HepG2 (cell line): ENCODE results near the gene RAB1B. TPM values are rescaled to one million over a fixed set of nuclear protein-coding genes. Genes with fewer than 3 reads are reported as not detected.

ENCODE experiments used
- MXI1 ChIP-seq: IDR thresholded peaks from 3 replicates; pipeline ENCODE4 v1.6.1; 2012; ENCODE audit warnings: low read depth, low read length, inconsistent platforms, borderline replicate concordance
- RARA ChIP-seq: IDR thresholded peaks from 2 replicates; pipeline ENCODE4 v1.6.1; 2016; ENCODE audit warnings: missing genetic modification reagents, missing compliant biosample characterization
- SNAPC4 ChIP-seq: sonication (generic); formaldehyde crosslinking; IDR thresholded peaks from 2 replicates; pipeline ENCODE4 v1.4.0; 2020; ENCODE audit warnings: mild to moderate bottlenecking, missing genetic modification reagents
- THAP9 ChIP-seq: sonication (generic); formaldehyde crosslinking; IDR thresholded peaks from 2 replicates; pipeline ENCODE4; 2020; ENCODE audit warnings: missing genetic modification reagents, mild to moderate bottlenecking, borderline replicate concordance
- TSC22D2 ChIP-seq: sonication (generic); formaldehyde crosslinking; IDR thresholded peaks from 2 replicates; pipeline ENCODE4 v1.5.1; 2020; ENCODE audit warnings: missing genetic modification reagents, mild to moderate bottlenecking, borderline replicate concordance
- ZGPAT ChIP-seq: IDR thresholded peaks from 2 replicates; pipeline ENCODE4 v1.6.1; 2016; ENCODE audit warnings: mild to moderate bottlenecking
- ZHX2 ChIP-seq, 2 experiments: sonication (generic) in 1 of 2; formaldehyde crosslinking in 1 of 2; IDR thresholded peaks; 2 replicates each; pipeline versions ENCODE4 v1.6.1 to v1.9.0; 2014 to 2022; ENCODE audit warnings: antibody characterized with exemption in 1 of 2, borderline replicate concordance in 1 of 2, inconsistent platforms in 1 of 2, low read depth in 1 of 2, missing genetic modification reagents in 1 of 2
- ZNF12 ChIP-seq: sonication (generic); formaldehyde crosslinking; IDR thresholded peaks from 2 replicates; pipeline ENCODE4 v1.5.0; 2020; ENCODE audit warnings: missing genetic modification reagents
- ZNF510 ChIP-seq: sonication (generic); formaldehyde crosslinking; IDR thresholded peaks from 2 replicates; pipeline ENCODE4 v1.4.0; 2020; ENCODE audit warnings: low read depth, mild to moderate bottlenecking, missing genetic modification reagents
- ZSCAN25 ChIP-seq: sonication (generic); formaldehyde crosslinking; IDR thresholded peaks from 2 replicates; pipeline ENCODE4 v1.8.0; 2022; ENCODE audit warnings: mild to moderate bottlenecking, missing genetic modification reagents
- ZZZ3 ChIP-seq: sonication (generic); formaldehyde crosslinking; IDR thresholded peaks from 2 replicates; pipeline ENCODE4 v1.4.0; 2020; ENCODE audit warnings: missing genetic modification reagents, mild to moderate bottlenecking, borderline replicate concordance
- polyA plus RNA-seq, 8 experiments: library from polyadenylated mRNA; depleted of rRNA in 3 of 8; stranded (reverse) in 7 of 8; unstranded in 1 of 8; fragments of >200 nt; fragmentation: Illumina TruSeq in 4 of 8; extraction: Trizol in 4 of 8; gene quantifications; 2 replicates each; pipeline versions ENCODE4 v1.2.1 to v1.2.3, GENCODE V29; 2011 to 2016; ENCODE audit warnings: low read depth in 4 of 8, missing spikeins in 1 of 8, mixed read lengths in 1 of 8; ENCODE audit not compliant: insufficient read depth in 1 of 8
- total RNA-seq, 5 experiments: library from RNA; depleted of rRNA; stranded (reverse); fragments of >200 nt; fragmentation: Illumina TruSeq; extraction: Trizol; gene quantifications; 2 replicates each; pipeline ENCODE4 v1.2.3, GENCODE V29; 2016; ENCODE audit warnings: low read depth in 1 of 5

RAB1B gene
- total and polyA plus RNA-seq, 2 of the 13 experiments (the other 11 are each of a cell fraction or from before 2014, with no cell fraction given) = 77.9 to 87.9 TPM

- TF ChIP-seq ZHX2 (IDR thresholded peaks at IDR 0.05; ENCODE audit: low read depth) (peak; percentile 59), ZHX2 (CRISPR knock-in tag; IDR thresholded peaks at IDR 0.05; ENCODE audit: borderline replicate concordance) (no peak), ZGPAT (peak; percentile 76), SNAPC4 (no peak), MXI1 (peak; percentile 58; the same call in 2 of the 3 replicates), ZNF12 (no peak), RARA (no peak), THAP9 (peak; percentile 86), ZSCAN25 (no peak), ZNF510 (CRISPR knock-in tag) (no peak), ZZZ3 (CRISPR knock-in tag) (no peak), TSC22D2 (no peak)
These were observed 20.5 kb downstream of the RAB1B start, which contains the start of gene YIF1A (continued) for GRCh38 chr11:66288671-66289547.
